AG04450 (cell line): ENCODE measurements around the gene TBX1. TPM values are rescaled to one million over a fixed set of nuclear protein-coding genes. Genes with fewer than 3 reads are reported as not detected.
"Not testable (repeated sequence)": the region's sequence is repeated elsewhere in the genome, so short reads cannot be mapped to it uniquely, and the experiment has no call there.

Experiments
- CTCF ChIA-PET: fragments of 300-600, 350-600 bp; formaldehyde crosslinking; extraction: SDS; loops from one replicate; lab custom pipeline; 2022; ENCODE audit warnings: antibody characterized with exemption, inconsistent platforms; lab: Charles Lee
- POLR2A ChIA-PET: fragments of 350-600 bp; formaldehyde crosslinking; extraction: SDS; loops from one replicate; lab custom pipeline; 2021; ENCODE audit warnings: antibody characterized with exemption, inconsistent platforms; lab: Yijun Ruan, JAX
- DNase-seq: peaks from one replicate; pipeline ENCODE4 v3.0.0-alpha.2; 2011; ENCODE audit warnings: low read depth, low spot score
- H3K27ac ChIP-seq: one replicate; pipeline ENCODE4 v1.5.1; 2012; ENCODE audit warnings: low read depth, low read length, control low read depth
- H3K27me3 ChIP-seq: one replicate; pipeline ENCODE4 v1.6.0; 2012; ENCODE audit warnings: low read length; ENCODE audit not compliant: control insufficient read depth, insufficient read depth
- H3K4me3 ChIP-seq: 2 replicates; pipeline ENCODE4 v1.5.1; 2011; ENCODE audit warnings: mild to moderate bottlenecking, low read depth, low read length, control low read depth
- H3K9me3 ChIP-seq: 2 replicates; pipeline ENCODE4 v1.5.1; 2012; ENCODE audit warnings: low read length; ENCODE audit not compliant: control insufficient read depth, insufficient read depth
- polyA plus RNA-seq: library from polyadenylated mRNA; depleted of rRNA; stranded (reverse); fragments of >200 nt; gene quantifications from 2 replicates; pipeline ENCODE4 v1.2.3, GENCODE V29; 2011
- TF ChIP-seq, protein P1 (sequence below): IDR thresholded peaks from 2 replicates; pipeline ENCODE4 v1.5.1; 2011; ENCODE audit warnings: low read depth, low read length, control low read depth, inconsistent platforms

The TBX1 gene
- polyA plus RNA-seq, 1 experiment = not detected

GRCh38 chr22:19722982-19723231 is 37.7 kb upstream of the TBX1 start:
- no peak for DNase-seq
- Histone ChIP-seq H3K27ac (no peak overlapping the region), H3K9me3 (peaks cover 42% of the 10 kb centered on the region; the same call in 1 of the 2 replicates), H3K4me3 (no peak overlapping the region), H3K27me3 (peaks cover 7% of the 10 kb centered on the region)
- TF ChIP-seq, protein P1, sequence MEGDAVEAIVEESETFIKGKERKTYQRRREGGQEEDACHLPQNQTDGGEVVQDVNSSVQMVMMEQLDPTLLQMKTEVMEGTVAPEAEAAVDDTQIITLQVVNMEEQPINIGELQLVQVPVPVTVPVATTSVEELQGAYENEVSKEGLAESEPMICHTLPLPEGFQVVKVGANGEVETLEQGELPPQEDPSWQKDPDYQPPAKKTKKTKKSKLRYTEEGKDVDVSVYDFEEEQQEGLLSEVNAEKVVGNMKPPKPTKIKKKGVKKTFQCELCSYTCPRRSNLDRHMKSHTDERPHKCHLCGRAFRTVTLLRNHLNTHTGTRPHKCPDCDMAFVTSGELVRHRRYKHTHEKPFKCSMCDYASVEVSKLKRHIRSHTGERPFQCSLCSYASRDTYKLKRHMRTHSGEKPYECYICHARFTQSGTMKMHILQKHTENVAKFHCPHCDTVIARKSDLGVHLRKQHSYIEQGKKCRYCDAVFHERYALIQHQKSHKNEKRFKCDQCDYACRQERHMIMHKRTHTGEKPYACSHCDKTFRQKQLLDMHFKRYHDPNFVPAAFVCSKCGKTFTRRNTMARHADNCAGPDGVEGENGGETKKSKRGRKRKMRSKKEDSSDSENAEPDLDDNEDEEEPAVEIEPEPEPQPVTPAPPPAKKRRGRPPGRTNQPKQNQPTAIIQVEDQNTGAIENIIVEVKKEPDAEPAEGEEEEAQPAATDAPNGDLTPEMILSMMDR = no peak
- ChIA-PET POLR2A (interaction anchor here (0.6 kb wide), 1 partner anchor 66 kb away, joined by 5 read pairs; no protein-coding TSS in a partner anchor), CTCF (no interaction called here)

- CTCF ChIA-PET = interaction anchor here (0.9 kb wide), 1 partner anchor 187 kb away, joined by 3 read pairs; no protein-coding TSS in a partner anchor
Measured at GRCh38 chr22:19723232-19723982, 37.2 kb upstream of the TBX1 start, which contains the start of gene GP1BB. GP1BB (plus strand) TSS chr22:19723539; CDS start chr22:19723570, 31 bp downstream.

GRCh38 chr22:19723983-19724827 is 36.4 kb upstream of the TBX1 start:
- POLR2A ChIA-PET = interaction anchor here (0.5 kb wide), 1 partner anchor 24 kb away, joined by 13 read pairs; no protein-coding TSS in a partner anchor
- Histone ChIP-seq H3K27me3 (peaks cover 7% of the 10 kb centered on the region), H3K27ac (no peak overlapping the region), H3K9me3 (peaks cover 42% of the 10 kb centered on the region; the same call in 1 of the 2 replicates), H3K4me3 (no peak overlapping the region)
- CTCF ChIA-PET = interaction anchor here (0.9 kb wide), 1 partner anchor 186 kb away, joined by 3 read pairs; no protein-coding TSS in a partner anchor
- DNase-seq = no peak
- TF ChIP-seq, protein P1 = no peak

More at GRCh38 chr22:19723232-19723982, 37.2 kb upstream of the TBX1 start, which contains the start of gene GP1BB:
- peaks cover 7% of the 10 kb centered on the region for H3K27me3 ChIP-seq
- DNase-seq = no peak
- H3K9me3 ChIP-seq = peaks cover 42% of the 10 kb centered on the region; the same call in 1 of the 2 replicates
- POLR2A ChIA-PET = interaction anchor here (0.5 to 0.6 kb wide), 2 partner anchors 23 to 66 kb away, joined by 5 to 13 read pairs; no protein-coding TSS in a partner anchor
- H3K27ac ChIP-seq = no peak within 1 kb of the TSS
- H3K4me3 ChIP-seq = no peak within 1 kb of the TSS
- TF ChIP-seq, protein P1 = no peak

GRCh38 chr22:19724927-19725661 is 35.5 kb upstream of the TBX1 start:
- H3K27me3 ChIP-seq = peaks cover 7% of the 10 kb centered on the region
- H3K27ac ChIP-seq = no peak overlapping the region
- no peak for DNase-seq
- TF ChIP-seq, protein P1 = no peak
- H3K9me3 ChIP-seq = peaks cover 42% of the 10 kb centered on the region; the same call in 1 of the 2 replicates
- CTCF ChIA-PET = no interaction called here
- no peak overlapping the region for H3K4me3 ChIP-seq
- POLR2A ChIA-PET = no interaction called here

GRCh38 chr22:19726064-19726788 is 34.4 kb upstream of the TBX1 start:
- H3K27ac ChIP-seq, H3K27me3 ChIP-seq, CTCF ChIA-PET, POLR2A ChIA-PET, H3K4me3 ChIP-seq, DNase-seq: not testable (repeated sequence)
- H3K9me3 ChIP-seq = peaks cover 42% of the 10 kb centered on the region; the same call in 1 of the 2 replicates
